ENCODE data around the gene ERGIC1.

DNA sequence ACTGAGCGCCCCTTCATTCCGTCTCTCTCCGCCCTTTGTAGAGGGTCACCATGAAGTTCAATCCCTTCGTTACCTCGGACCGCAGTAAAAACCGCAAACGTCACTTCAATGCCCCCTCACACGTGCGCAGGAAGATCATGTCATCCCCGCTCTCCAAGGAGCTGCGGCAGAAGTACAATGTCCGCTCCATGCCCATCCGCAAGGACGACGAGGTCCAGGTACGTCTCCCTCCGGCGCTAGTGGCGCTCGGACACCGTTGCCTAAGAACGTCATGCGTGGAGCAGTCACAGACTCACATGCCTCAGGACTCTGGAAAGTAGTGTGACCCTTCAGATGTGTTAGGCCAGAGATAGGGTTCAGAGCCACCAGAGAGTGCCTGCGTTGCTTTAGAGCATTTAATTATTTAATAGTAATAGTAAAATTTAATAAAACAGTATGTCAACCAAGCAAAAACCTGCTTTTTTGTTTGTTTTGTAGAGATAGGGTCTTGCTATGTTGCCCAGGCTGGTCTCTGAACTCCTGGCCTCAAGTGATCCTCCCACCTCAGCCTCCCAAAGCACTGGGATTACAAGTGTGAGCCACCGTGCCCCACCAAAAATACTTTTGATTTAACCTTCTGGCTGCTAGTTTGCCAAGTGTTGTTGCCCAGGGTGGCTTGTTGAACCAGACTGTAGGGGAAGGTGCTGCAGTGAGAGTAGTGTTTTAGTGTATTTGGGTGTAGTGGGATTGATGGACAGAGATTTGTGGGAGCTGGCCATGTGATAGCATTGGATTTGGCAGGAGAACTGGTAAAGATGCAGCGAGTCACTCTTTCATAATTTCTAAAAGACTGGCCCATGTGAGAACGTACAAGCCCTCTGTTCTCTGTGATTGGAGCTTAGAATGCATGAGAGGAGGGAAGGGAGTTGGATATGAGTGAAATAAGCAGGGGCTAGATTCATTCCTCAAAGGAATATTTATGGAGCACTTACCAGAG is 126.1 kb downstream of the ERGIC1 start:
- no peak for TF ChIP-seq EP300 (conservative IDR thresholded peaks at IDR 0.05; ENCODE audit: poor library complexity, severe bottlenecking)
- no peak for TF ChIP-seq POLR2AphosphoS5 (IDR thresholded peaks at IDR 0.05)
- no peak for TF ChIP-seq CTCF (IDR thresholded peaks at IDR 0.05; ENCODE audit: poor library complexity, severe bottlenecking)
